Heart left ventricle (tissue), 16 donors: ENCODE data around the gene NOTUM. TPM values are rescaled to one million over a fixed set of nuclear protein-coding genes. Genes with fewer than 3 reads are reported as not detected.
"Not testable (repeated sequence)": the region's sequence is repeated elsewhere in the genome, so short reads cannot be mapped to it uniquely, and the experiment has no call there.

Source experiments
- ATAC-seq, 4 donors: fragments of 200-7000 bp; cut with Tn5 transposase; one replicate each; pipeline ENCODE4 v1.9.1; 2020 to 2022; ENCODE audit warnings: moderate library complexity in 4 of 4, mild to moderate bottlenecking in 3 of 4, moderate number of reproducible peaks in 1 of 4
- DNase-seq, 5 donors: peaks; one replicate each; pipeline ENCODE4 v3.0.0-alpha.2; 2020
- H3K27ac ChIP-seq, 12 donors: fragments of 200-600 bp; sonication (generic) in 4 of 12; one replicate each; pipeline versions ENCODE4 v1.5.0 to v1.8.0; 2016 to 2022; ENCODE audit warnings: mild to moderate bottlenecking in 2 of 12
- H3K27me3 ChIP-seq, 9 donors: fragments of 200-600 bp; sonication (generic) in 2 of 9; one replicate each; pipeline versions ENCODE4 v1.5.1 to v1.8.0; 2016 to 2022; ENCODE audit warnings: mild to moderate bottlenecking in 3 of 9
- H3K36me3 ChIP-seq, 9 donors: fragments of 200-600 bp; sonication (generic) in 2 of 9; one replicate each; pipeline versions ENCODE4 v1.5.0 to v1.8.0; 2018 to 2022; ENCODE audit warnings: mild to moderate bottlenecking in 2 of 9
- H3K4me1 ChIP-seq, 12 donors: fragments of 200-600 bp; sonication (generic) in 4 of 12; one replicate each; pipeline versions ENCODE4 v1.5.0 to v1.8.0; 2016 to 2022; ENCODE audit warnings: mild to moderate bottlenecking in 3 of 12
- H3K4me3 ChIP-seq, 12 donors: fragments of 200-600 bp; sonication (generic) in 4 of 12; one replicate each; pipeline versions ENCODE4 v1.5.0 to v1.8.0; 2017 to 2022; ENCODE audit warnings: mild to moderate bottlenecking in 9 of 12, moderate library complexity in 4 of 12
- H3K9me3 ChIP-seq, 12 donors: fragments of 200-600 bp; sonication (generic) in 4 of 12; one replicate each; pipeline versions ENCODE4 v1.5.0 to v1.8.0; 2016 to 2022; ENCODE audit warnings: mild to moderate bottlenecking in 1 of 12
- CTCF ChIP-seq, 12 donors: fragments of 200-600 bp; sonication (generic) in 4 of 12; IDR thresholded peaks; one replicate each; pipeline versions ENCODE4 v1.5.0 to v1.8.0; 2018 to 2022; ENCODE audit warnings: antibody characterized with exemption in 12 of 12, mild to moderate bottlenecking in 5 of 12
- POLR2A ChIP-seq, 2 donors: fragments of 450-650 bp; IDR thresholded peaks; one replicate each; pipeline ENCODE4 v1.6.1; 2017; ENCODE audit warnings: antibody characterized with exemption in 2 of 2, mild to moderate bottlenecking in 2 of 2, moderate library complexity in 2 of 2
- WGBS, 4 donors: extraction: QIAGEN DNeasy Blood & Tissue Kit in 2 of 4; methylation state at CpG; one replicate each; pipeline versions ENCODE4 v1.1.5 to v1.1.7; 2013 to 2018; 5-methylcytosine and 5-hydroxymethylcytosine counted together
- intact Hi-C, 10 donors: fragments of 100-400 bp; cut with DNase I; formaldehyde crosslinking; loops; one replicate each; pipeline versions ENCODE4 v1.11.1 to v1.14.2; 2022
- polyA plus RNA-seq, 2 donors: library from polyadenylated mRNA; stranded (reverse); fragments of 200-250 nt; gene quantifications; one replicate each; pipeline ENCODE4 v1.2.3, GENCODE V29; 2013
- total RNA-seq, 9 donors: library from RNA; depleted of rRNA in 2 of 9; stranded (reverse); fragments of >200 nt in 2 of 9; fragmentation: NEBNext Ultra II Directional in 3 of 9; extraction: Animal tissue kit (Norgen Biotek cat#: 25700) in 3 of 9; gene quantifications; one replicate each; pipeline versions ENCODE4 v1.1.0 to v1.2.4, GENCODE V29; 2016 to 2023
- donor health status: ischemic (EF 13 %, LVEDD 7.1; RV severe dilation, severe dysfunction).
- donor health status: healthy with polysubstance abuse.
- donor health status: DM: no; HTN: yes; CAD: no.
- donor health status: DM: no; HTN: no; CAD: no.
- donor health status: ischemic (EF 25% LVEDD 6.9; RV normal size, moderate dysfunction).
- donor health status: ischemic (EF 25% LVEDD 5.7; RV mildly dilated, moderate dysfunction).
- donor health status: healthy.
- donor health status: DM: yes; HTN: yes; CAD: no.
- donor health status: ischemic (EF 35%, LVEDD 5.7; RV mildly dilated, moderate dysfunction).
- donor health status: nonischemic (EF 11% LVEDD 7.7; RV severe dilation, severe dysfunction).
- donor health status: DM: yes; HTN: yes; CAD: no.
- donor health status: PGD.
- donor health status: ischemic (EF 29% LVEDD 5.4; RV normal size, mild dysfunction).
- donor health status: nonischemic (EF 23%, LVEDD 6.1; RV moderate dilation, normal function).

The NOTUM gene
- total and polyA plus RNA-seq, 11 donors, result 0.25 to 1.6 (median 0.56) TPM; not detected in 3

GRCh38 chr17:81953443-81953842 is 7.5 kb downstream of the NOTUM start:
- H3K27ac ChIP-seq, intact Hi-C loops, H3K9me3 ChIP-seq, H3K4me1 ChIP-seq, DNase-seq, H3K36me3 ChIP-seq, ATAC-seq, H3K4me3 ChIP-seq: not testable (repeated sequence)
- peaks cover 0 to 31% (median 7%) of the 10 kb centered on the region in 9 donors for H3K27me3 ChIP-seq
- TF ChIP-seq CTCF (IDR thresholded peaks at IDR 0.05), result peak in 1 of 12 donors; percentile 11
- 67 to 79% (median 70%) methylated on average over 5 of the region's 5 CpGs for WGBS, 4 donors

GRCh38 chr17:81952792-81953228 is 8.2 kb downstream of the NOTUM start:
- H3K4me1 ChIP-seq, result no peaks in the 10 kb centered on the region
- no peak overlapping the region for H3K27ac ChIP-seq
- H3K9me3 ChIP-seq, result no peaks in the 10 kb centered on the region
- DNase-seq (no peak), ATAC-seq (no peak)
- TF ChIP-seq POLR2A (IDR thresholded peaks at IDR 0.05), result no peak
- no peak for TF ChIP-seq CTCF (IDR thresholded peaks at IDR 0.05)
- H3K27me3 ChIP-seq, result peaks cover 0 to 25% (median under 1%) of the 10 kb centered on the region in 9 donors
- intact Hi-C loops, result no loop called here
- H3K4me3 ChIP-seq, result no peak overlapping the region
- 54 to 79% (median 71%) methylated on average over 4 to 16 of the region's 16 CpGs for WGBS, 4 donors
- no peaks in the 10 kb centered on the region for H3K36me3 ChIP-seq

- Histone ChIP-seq H3K4me3 (no peak overlapping the region), H3K4me1 (no peaks in the 10 kb centered on the region), H3K27ac (no peak overlapping the region), H3K27me3 (peaks cover 0 to 17% (median 0%) of the 10 kb centered on the region in 9 donors), H3K36me3 (no peaks in the 10 kb centered on the region), H3K9me3 (no peaks in the 10 kb centered on the region)
- DNase-seq (no peak), ATAC-seq (no peak)
- intact Hi-C loops, result no loop called here
- 55 to 65% (median 62%) methylated on average over 13 of the region's 13 CpGs for WGBS, 4 donors
- no peak for TF ChIP-seq POLR2A (IDR thresholded peaks at IDR 0.05)
- no peak for TF ChIP-seq CTCF (IDR thresholded peaks at IDR 0.05)
Measured at GRCh38 chr17:81951785-81952684, 9.0 kb downstream of the NOTUM start.

GRCh38 chr17:81950501-81950900 is 10.5 kb downstream of the NOTUM start:
- intact Hi-C loops, result no loop called here
- Histone ChIP-seq H3K4me1 (no peaks in the 10 kb centered on the region), H3K4me3 (no peak overlapping the region), H3K27ac (no peak overlapping the region), H3K27me3 (peaks cover 0 to 7% (median 0%) of the 10 kb centered on the region in 9 donors), H3K9me3 (no peaks in the 10 kb centered on the region), H3K36me3 (no peaks in the 10 kb centered on the region)
- TF ChIP-seq POLR2A (IDR thresholded peaks at IDR 0.05) (no peak), CTCF (IDR thresholded peaks at IDR 0.05) (no peak)
- DNase-seq (no peak), ATAC-seq (no peak)
- 88 to 91% (median 89%) methylated on average over 15 of the region's 15 CpGs for WGBS, 4 donors
